Measurements from ENCODE around the gene LRRC8E.

DNA sequence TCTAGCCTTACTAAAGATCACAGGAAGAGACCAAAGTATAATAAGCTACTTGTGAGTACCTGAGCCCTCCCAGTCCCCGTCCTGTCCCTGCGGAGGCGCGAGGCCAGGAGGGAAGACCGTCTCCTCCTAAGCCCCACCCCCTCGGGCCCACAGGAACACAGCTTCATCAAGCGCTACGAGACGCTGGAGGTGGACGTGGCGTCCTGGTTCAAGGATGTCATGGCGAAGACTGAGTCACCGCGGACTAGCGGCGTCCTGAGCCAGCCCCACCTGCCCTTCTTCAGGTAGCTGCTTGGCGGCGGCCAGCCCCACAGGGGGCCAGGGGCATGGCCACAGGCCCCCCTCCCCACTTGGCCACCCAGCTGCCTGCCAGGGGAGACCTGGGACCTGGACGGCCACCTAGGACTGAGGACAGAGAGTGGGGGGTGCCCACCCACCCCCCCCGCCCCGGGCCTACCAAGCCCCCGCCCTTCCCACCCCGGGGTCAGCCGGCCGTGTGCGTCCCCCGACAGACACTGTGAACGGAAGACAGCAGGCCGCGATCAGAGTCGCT, 23.9 kb downstream of the LRRC8E start:
- no peak for TF ChIP-seq POLR2A (IDR thresholded peaks at IDR 0.05; ENCODE audit: low read length)
- no peak for TF ChIP-seq GATA1 (IDR thresholded peaks at IDR 0.05; ENCODE audit: low read depth, low read length)

Data from erythroblast (primary cell).